Karpas-422 (cell line): Measurements from ENCODE around the gene MIOX. TPM values are rescaled to one million over a fixed set of nuclear protein-coding genes. Genes with fewer than 3 reads are reported as not detected.

Experiments
- DNase-seq: peaks from one replicate; pipeline ENCODE4 v3.0.0-alpha.2; 2015
- H2AFZ ChIP-seq: fragments of 200-600 bp; sonication (generic); 2 replicates; pipeline ENCODE4 v1.6.1; 2014; ENCODE audit warnings: antibody characterized with exemption, low read length, mixed read lengths
- H3K27ac ChIP-seq: fragments of 200-600 bp; sonication (generic); 2 replicates; pipeline ENCODE4 v1.5.1; 2014; ENCODE audit warnings: mild to moderate bottlenecking, low read length, moderate library complexity
- H3K27me3 ChIP-seq: fragments of 200-600 bp; sonication (generic); 2 replicates; pipeline ENCODE4 v1.6.1; 2014; ENCODE audit warnings: low read length, mixed read lengths
- H3K36me3 ChIP-seq: fragments of 200-600 bp; sonication (generic); 2 replicates; pipeline ENCODE4 v1.6.1; 2014; ENCODE audit warnings: low read length, mixed read lengths; ENCODE audit not compliant: insufficient read depth
- H3K4me1 ChIP-seq: fragments of 200-600 bp; sonication (generic); 2 replicates; pipeline ENCODE4 v1.6.1; 2014; ENCODE audit warnings: mild to moderate bottlenecking, low read length, mixed read lengths
- H3K4me2 ChIP-seq: fragments of 200-600 bp; sonication (generic); 2 replicates; pipeline ENCODE4 v1.6.1; 2014; ENCODE audit warnings: low read length, low read depth, mild to moderate bottlenecking; ENCODE audit not compliant: poor library complexity, severe bottlenecking
- H3K4me3 ChIP-seq: fragments of 200-600 bp; sonication (generic); 2 replicates; pipeline ENCODE4 v1.5.1; 2014; ENCODE audit warnings: mild to moderate bottlenecking, antibody characterized with exemption, low read length, mixed read lengths
- H3K79me2 ChIP-seq: fragments of 200-600 bp; sonication (generic); 2 replicates; pipeline ENCODE4 v1.6.1; 2014; ENCODE audit warnings: mild to moderate bottlenecking, low read length, mixed read lengths
- H3K9ac ChIP-seq: fragments of 200-600 bp; sonication (generic); 2 replicates; pipeline ENCODE4 v1.6.0; 2014; ENCODE audit warnings: low read length
- H3K9me2 ChIP-seq: fragments of 200-600 bp; sonication (generic), shearing (Covaris generic); replicated peaks from 2 replicates; pipeline ENCODE4 v1.6.0; 2014; ENCODE audit warnings: mild to moderate bottlenecking, low read length, moderate library complexity; ENCODE audit not compliant: insufficient read depth
- H3K9me3 ChIP-seq: fragments of 300-700, 200-600 bp; sonication (generic); 2 replicates; pipeline ENCODE4 v1.6.1; 2014; ENCODE audit warnings: low read length, mixed read lengths
- H4K20me1 ChIP-seq: fragments of 200-600 bp; sonication (generic); 2 replicates; pipeline ENCODE4 v1.6.1; 2014; ENCODE audit warnings: mild to moderate bottlenecking, antibody characterized with exemption, low read length, low read depth; ENCODE audit not compliant: insufficient read depth
- total RNA-seq: library from RNA; depleted of rRNA; stranded (reverse); fragments of >200 nt; shearing (Covaris generic); gene quantifications from 2 replicates; pipeline ENCODE4 v1.2.3, GENCODE V29; 2014; ENCODE audit warnings: low replicate concordance

Gene MIOX
- total RNA-seq, 1 experiment from 2014 or later = 0.93 TPM

- Histone ChIP-seq H3K4me3 (peak overlapping the region; percentile 53; the same call in 1 of the 2 replicates), H3K4me2 (peak overlapping the region; percentile 43), H3K9ac (peak overlapping the region; percentile 61), H3K79me2 (no peaks in the 10 kb centered on the region), H3K9me3 (no peaks in the 10 kb centered on the region), H3K36me3 (no peaks in the 10 kb centered on the region), H4K20me1 (no peaks in the 10 kb centered on the region), H2AFZ (peak overlapping the region; percentile 84; the same call in 1 of the 2 replicates), H3K27me3 (no peaks in the 10 kb centered on the region), H3K4me1 (peaks cover 20% of the 10 kb centered on the region), H3K9me2 (no peaks in the 10 kb centered on the region), H3K27ac (no peak overlapping the region)
- DNase-seq = no peak
These were observed 789 bp downstream of the MIOX start for GRCh38 chr22:50487290-50488005.

GRCh38 chr22:50488006-50488677 lies 1.5 kb downstream of the MIOX start:
- peak overlapping the region; percentile 61; the same call in 1 of the 2 replicates for H3K9ac ChIP-seq
- peak overlapping the region; percentile 53; the same call in 1 of the 2 replicates for H3K4me3 ChIP-seq
- H3K9me2 ChIP-seq = no peaks in the 10 kb centered on the region
- no peak for DNase-seq
- no peaks in the 10 kb centered on the region for H3K9me3 ChIP-seq
- no peaks in the 10 kb centered on the region for H3K79me2 ChIP-seq
- peaks cover 15% of the 10 kb centered on the region for H3K4me1 ChIP-seq
- no peak overlapping the region for H2AFZ ChIP-seq
- H4K20me1 ChIP-seq = no peaks in the 10 kb centered on the region
- H3K27ac ChIP-seq = no peak overlapping the region
- no peak overlapping the region for H3K4me2 ChIP-seq
- no peaks in the 10 kb centered on the region for H3K36me3 ChIP-seq
- no peaks in the 10 kb centered on the region for H3K27me3 ChIP-seq

- Histone ChIP-seq H3K27me3 (no peaks in the 10 kb centered on the region), H3K4me2 (no peak overlapping the region), H3K27ac (no peak overlapping the region), H4K20me1 (no peaks in the 10 kb centered on the region), H3K36me3 (no peaks in the 10 kb centered on the region), H3K4me3 (no peak overlapping the region), H3K79me2 (no peaks in the 10 kb centered on the region), H2AFZ (no peak overlapping the region), H3K9me3 (no peaks in the 10 kb centered on the region), H3K9me2 (no peaks in the 10 kb centered on the region), H3K9ac (no peak overlapping the region), H3K4me1 (peaks cover 13% of the 10 kb centered on the region)
- no peak for DNase-seq
These were observed 2.2 kb downstream of the MIOX start for GRCh38 chr22:50488886-50489285.

- no peak overlapping the region for H3K4me3 ChIP-seq
- DNase-seq = no peak
- no peaks in the 10 kb centered on the region for H4K20me1 ChIP-seq
- peaks cover 9% of the 10 kb centered on the region for H3K4me1 ChIP-seq
- no peaks in the 10 kb centered on the region for H3K79me2 ChIP-seq
- no peak overlapping the region for H2AFZ ChIP-seq
- no peaks in the 10 kb centered on the region for H3K36me3 ChIP-seq
- H3K9me2 ChIP-seq = no peaks in the 10 kb centered on the region
- H3K9ac ChIP-seq = no peak overlapping the region
- H3K27me3 ChIP-seq = no peaks in the 10 kb centered on the region
- no peaks in the 10 kb centered on the region for H3K9me3 ChIP-seq
- H3K4me2 ChIP-seq = no peak overlapping the region
- H3K27ac ChIP-seq = no peak overlapping the region
These were observed 2.9 kb downstream of the MIOX start for GRCh38 chr22:50489363-50490243.

GRCh38 chr22:50490531-50491308 lies 4.1 kb downstream of the MIOX start:
- Histone ChIP-seq H3K27me3 (no peaks in the 10 kb centered on the region), H3K36me3 (no peaks in the 10 kb centered on the region), H3K27ac (no peak overlapping the region), H4K20me1 (no peaks in the 10 kb centered on the region), H3K79me2 (no peaks in the 10 kb centered on the region), H3K4me2 (no peak overlapping the region), H3K4me3 (no peak overlapping the region), H3K9ac (no peak overlapping the region), H3K9me2 (no peaks in the 10 kb centered on the region), H3K9me3 (no peaks in the 10 kb centered on the region), H2AFZ (no peak overlapping the region), H3K4me1 (peaks cover 9% of the 10 kb centered on the region)
- DNase-seq = no peak

- Histone ChIP-seq H3K9me3 (no peaks in the 10 kb centered on the region), H3K4me1 (peaks cover 5% of the 10 kb centered on the region), H3K4me3 (no peak overlapping the region), H3K9ac (no peak overlapping the region), H3K9me2 (no peaks in the 10 kb centered on the region), H4K20me1 (no peaks in the 10 kb centered on the region), H3K27me3 (no peaks in the 10 kb centered on the region), H3K4me2 (no peak overlapping the region), H3K79me2 (no peaks in the 10 kb centered on the region), H3K27ac (no peak overlapping the region), H2AFZ (no peak overlapping the region), H3K36me3 (no peaks in the 10 kb centered on the region)
- no peak for DNase-seq
These were observed 10.4 kb downstream of the MIOX start for GRCh38 chr22:50497093-50497492.

- H3K4me2 ChIP-seq = peak overlapping the region; percentile 22
- no peak overlapping the region for H3K4me3 ChIP-seq
- H3K9me3 ChIP-seq = no peaks in the 10 kb centered on the region
- no peaks in the 10 kb centered on the region for H3K79me2 ChIP-seq
- H3K27me3 ChIP-seq = no peaks in the 10 kb centered on the region
- no peaks in the 10 kb centered on the region for H3K9me2 ChIP-seq
- H4K20me1 ChIP-seq = no peaks in the 10 kb centered on the region
- peak; percentile 87 for DNase-seq
- H3K27ac ChIP-seq = no peak overlapping the region
- no peak overlapping the region for H2AFZ ChIP-seq
- H3K36me3 ChIP-seq = no peaks in the 10 kb centered on the region
- peaks cover 5% of the 10 kb centered on the region for H3K4me1 ChIP-seq
- H3K9ac ChIP-seq = no peak overlapping the region
These were observed 11.7 kb downstream of the MIOX start for GRCh38 chr22:50498322-50498890.
